Measurements from ENCODE around the gene DDX3X. TPM values are rescaled to one million over a fixed set of nuclear protein-coding genes. Genes with fewer than 3 reads are reported as not detected.

Gene DDX3X
- total and polyA plus RNA-seq, 2 of the 4 experiments (the other 2 are of a cell fraction): 64.8 to 229 TPM

DNA sequence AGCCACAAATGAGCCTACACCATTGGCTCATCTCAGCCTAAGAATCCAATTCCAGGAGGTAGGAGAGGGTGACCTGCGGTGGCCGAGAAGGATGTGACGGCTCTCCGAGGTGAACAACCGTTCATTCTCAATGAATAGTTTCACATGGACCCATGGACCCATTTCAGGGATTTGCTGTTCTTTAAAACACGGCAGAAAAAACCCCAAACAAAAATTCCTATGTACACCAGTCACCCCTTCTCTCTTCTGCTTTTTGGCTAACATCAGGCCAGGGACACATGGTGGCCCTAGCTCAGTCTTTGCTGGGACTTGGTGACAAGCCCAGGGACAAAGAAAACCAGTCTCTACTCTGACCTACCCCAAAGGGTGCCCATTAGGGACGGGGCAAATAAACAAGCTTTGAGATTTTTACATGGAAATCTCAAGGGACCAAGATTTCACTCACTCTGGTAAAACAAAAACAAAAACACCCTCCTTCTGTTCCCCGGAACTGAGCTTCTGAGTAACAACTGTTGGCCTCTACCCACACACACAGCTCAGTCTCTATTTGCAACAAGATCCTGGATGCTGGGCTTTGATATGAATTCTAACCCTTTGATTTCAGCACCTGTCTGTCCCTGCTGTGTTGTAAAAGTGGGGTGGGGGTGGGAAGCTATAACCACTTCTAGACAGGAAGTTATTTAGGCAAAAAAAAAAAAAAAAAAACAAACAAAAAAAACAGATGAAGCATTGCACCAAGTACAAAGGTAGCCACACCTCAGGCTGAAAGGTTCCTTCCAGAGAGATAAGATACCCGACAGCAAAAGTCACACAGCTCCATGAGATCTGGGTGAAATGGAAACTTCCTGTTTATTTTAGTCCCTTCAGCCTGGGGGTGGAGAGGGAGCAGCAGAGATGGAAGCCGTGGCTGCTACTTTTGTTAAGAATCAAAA, 49.0 kb downstream of the DDX3X start:
- intact Hi-C loops (cut with micrococcal nuclease) (no loop called here), dilution Hi-C loops (cut with HindIII; ENCODE audit: low sequenced_read_pairs, unreplicated experiment) (no loop called here), in situ Hi-C loops (cut with MboI; ENCODE audit: low sequenced_read_pairs) (no loop called here)
- ChIA-PET POLR2A (ENCODE audit: unreplicated experiment) (interaction anchor here (0.5 to 0.6 kb wide), 2 partner anchors 12 to 108 kb away, joined by 4 to 7 read pairs; no protein-coding TSS in a partner anchor), CTCF (no interaction called here)
- Histone ChIP-seq H3K23ac (ENCODE audit: low read depth, low read length) (peak overlapping the region; percentile 69; the same call in 1 of the 2 replicates), H3K79me1 (ENCODE audit: low read depth in 1 of 2, low read length in 2 of 2) (no peaks in the 10 kb centered on the region; a peak in 1 of 4 replicates), H3K14ac (replicated peaks; ENCODE audit: low read depth, low read length) (peak overlapping the region; percentile 79; the same call in 1 of the 2 replicates), H2BK20ac (ENCODE audit: low read depth, low read length) (peak overlapping the region; percentile 90), H2AFZ (replicated peaks; ENCODE audit: low read length, poor library complexity) (peak overlapping the region; percentile 79), H2BK120ac (ENCODE audit: low read depth, low read length) (peak overlapping the region; percentile 93), H4K91ac (ENCODE audit: insufficient read depth, low read depth, low read length) (peak overlapping the region; percentile 85), H3K9me1 (ENCODE audit: insufficient read depth, low read length) (peaks cover 5% of the 10 kb centered on the region; the same call in 1 of the 2 replicates), H2BK5ac (ENCODE audit: low read depth, low read length, poor library complexity, severe bottlenecking) (peak overlapping the region; percentile 71), H3K4ac (ENCODE audit: low read depth, low read length) (peak overlapping the region; percentile 89), H2BK15ac (ENCODE audit: low read depth, low read length) (peak overlapping the region; percentile 86; the same call in 2 of the 3 replicates), H3K4me3 (ENCODE audit: insufficient read depth, low read depth, low read length) (no peak overlapping the region), H2AK9ac (replicated peaks; ENCODE audit: low read depth, low read length, poor library complexity) (peak overlapping the region; percentile 5), H3K27me3 (ENCODE audit: control insufficient read depth, insufficient read depth, low read length) (peaks cover 2% of the 10 kb centered on the region; the same call in 1 of the 2 replicates), H3K18ac (ENCODE audit: low read depth, low read length) (peak overlapping the region; percentile 84), H3K4me1 (ENCODE audit: control insufficient read depth, insufficient read depth, low read length) (peaks cover 13% of the 10 kb centered on the region), H4K8ac (ENCODE audit: low read depth in 2 of 2, low read length in 2 of 2) (peak overlapping the region; percentile 20 to 88), H4K5ac (ENCODE audit: low read depth, low read length) (peak overlapping the region; percentile 71), H3K56ac (ENCODE audit: extremely low read depth, insufficient read depth, low read length) (no peak overlapping the region), H3K9ac (ENCODE audit: low read depth, low read length) (0 out of 2 replicates have a peak overlapping the region, but pooled peaks have one; percentile 21), H3K4me2 (ENCODE audit: low read depth, low read length) (peak overlapping the region; percentile 52), H3K9me3 (ENCODE audit: control insufficient read depth, insufficient read depth, low read length) (no peaks in the 10 kb centered on the region), H2AK5ac (ENCODE audit: low read depth, low read length) (peak overlapping the region; percentile 93; the same call in 1 of the 2 replicates), H4K20me1 (ENCODE audit: insufficient read depth, low read length) (no peaks in the 10 kb centered on the region), H3K36me3 (ENCODE audit: control insufficient read depth, insufficient read depth, low read length) (no peaks in the 10 kb centered on the region), H3K27ac (ENCODE audit: insufficient read depth, low read length) (peak overlapping the region; percentile 85)
- peak; percentile 34 for DNase-seq
- peak; percentile 36 for ATAC-seq (ENCODE audit: low read depth)
- no TSS peak for BruUV-seq (replicated peaks)
- WGBS, 2 experiments (ENCODE audit: extremely low coverage in 2 of 2, insufficient read length in 1 of 2): no CpG with 5 or more reads among the region's 10 CpGs
- TF ChIP-seq RAD21 (IDR thresholded peaks at IDR 0.05; ENCODE audit: low read length): no peak
- no peak for TF ChIP-seq BHLHE40 (IDR thresholded peaks at IDR 0.05; ENCODE audit: low read depth, low read length)
- no peak for TF ChIP-seq MXI1 (IDR thresholded peaks at IDR 0.05; ENCODE audit: borderline replicate concordance, low read depth, low read length)
- no peak for TF ChIP-seq NFE2L2 (IDR thresholded peaks at IDR 0.05; ENCODE audit: low read depth, low read length)
- no peak for TF ChIP-seq FOS (IDR thresholded peaks at IDR 0.05; ENCODE audit: low read depth, low read length)
- TF ChIP-seq, protein P1, sequence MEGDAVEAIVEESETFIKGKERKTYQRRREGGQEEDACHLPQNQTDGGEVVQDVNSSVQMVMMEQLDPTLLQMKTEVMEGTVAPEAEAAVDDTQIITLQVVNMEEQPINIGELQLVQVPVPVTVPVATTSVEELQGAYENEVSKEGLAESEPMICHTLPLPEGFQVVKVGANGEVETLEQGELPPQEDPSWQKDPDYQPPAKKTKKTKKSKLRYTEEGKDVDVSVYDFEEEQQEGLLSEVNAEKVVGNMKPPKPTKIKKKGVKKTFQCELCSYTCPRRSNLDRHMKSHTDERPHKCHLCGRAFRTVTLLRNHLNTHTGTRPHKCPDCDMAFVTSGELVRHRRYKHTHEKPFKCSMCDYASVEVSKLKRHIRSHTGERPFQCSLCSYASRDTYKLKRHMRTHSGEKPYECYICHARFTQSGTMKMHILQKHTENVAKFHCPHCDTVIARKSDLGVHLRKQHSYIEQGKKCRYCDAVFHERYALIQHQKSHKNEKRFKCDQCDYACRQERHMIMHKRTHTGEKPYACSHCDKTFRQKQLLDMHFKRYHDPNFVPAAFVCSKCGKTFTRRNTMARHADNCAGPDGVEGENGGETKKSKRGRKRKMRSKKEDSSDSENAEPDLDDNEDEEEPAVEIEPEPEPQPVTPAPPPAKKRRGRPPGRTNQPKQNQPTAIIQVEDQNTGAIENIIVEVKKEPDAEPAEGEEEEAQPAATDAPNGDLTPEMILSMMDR (conservative IDR thresholded peaks at IDR 0.05; ENCODE audit: low read depth, low read length): no peak
- no peak for TF ChIP-seq RFX5 (IDR thresholded peaks at IDR 0.05; ENCODE audit: low read depth, low read length)
- TF ChIP-seq CEBPB (IDR thresholded peaks at IDR 0.05; ENCODE audit: low read depth, low read length): no peak
- no peak for TF ChIP-seq MAZ (IDR thresholded peaks at IDR 0.05; ENCODE audit: borderline replicate concordance, low read depth, low read length)
- TF ChIP-seq SMC3 (IDR thresholded peaks at IDR 0.05; ENCODE audit: low read depth, low read length): no peak
- TF ChIP-seq, protein P2, sequence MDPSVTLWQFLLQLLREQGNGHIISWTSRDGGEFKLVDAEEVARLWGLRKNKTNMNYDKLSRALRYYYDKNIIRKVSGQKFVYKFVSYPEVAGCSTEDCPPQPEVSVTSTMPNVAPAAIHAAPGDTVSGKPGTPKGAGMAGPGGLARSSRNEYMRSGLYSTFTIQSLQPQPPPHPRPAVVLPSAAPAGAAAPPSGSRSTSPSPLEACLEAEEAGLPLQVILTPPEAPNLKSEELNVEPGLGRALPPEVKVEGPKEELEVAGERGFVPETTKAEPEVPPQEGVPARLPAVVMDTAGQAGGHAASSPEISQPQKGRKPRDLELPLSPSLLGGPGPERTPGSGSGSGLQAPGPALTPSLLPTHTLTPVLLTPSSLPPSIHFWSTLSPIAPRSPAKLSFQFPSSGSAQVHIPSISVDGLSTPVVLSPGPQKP (IDR thresholded peaks at IDR 0.05; ENCODE audit: borderline replicate concordance, low read depth, low read length): no peak
- no peak for TF ChIP-seq CHD1 (IDR thresholded peaks at IDR 0.05; ENCODE audit: low read depth, low read length)
- no peak for TF ChIP-seq RCOR1 (IDR thresholded peaks at IDR 0.05; ENCODE audit: insufficient replicate concordance, low read length)
- no peak for TF ChIP-seq MAFK (IDR thresholded peaks at IDR 0.05; ENCODE audit: low read depth, low read length)
- no peak for TF ChIP-seq POLR2A (IDR thresholded peaks at IDR 0.05; ENCODE audit: low read depth, low read length)

Measured in IMR-90 (cell line).